ENCODE data around the gene FMN2.

Gene FMN2

GRCh38 chr1:240426051-240426450 is 334.4 kb downstream of the FMN2 start:
- TF ChIP-seq TAF1 (IDR thresholded peaks at IDR 0.05; ENCODE audit: borderline replicate concordance, insufficient read depth, low read length) (no peak), FOXP2 (optimal IDR thresholded peaks at IDR 0.05; ENCODE audit: borderline replicate concordance, extremely low read depth, extremely low read length, insufficient read depth) (no peak), SIN3A (IDR thresholded peaks at IDR 0.05; ENCODE audit: borderline replicate concordance, insufficient read depth, low read length) (no peak), REST (IDR thresholded peaks at IDR 0.05; ENCODE audit: insufficient read depth in 1 of 2, low read depth in 2 of 2, low read length in 2 of 2) (no peak), POLR2AphosphoS5 (IDR thresholded peaks at IDR 0.05; ENCODE audit: low read depth, low read length) (no peak)

GRCh38 chr1:240435996-240436566 is 344.4 kb downstream of the FMN2 start:
- TF ChIP-seq SIN3A (IDR thresholded peaks at IDR 0.05; ENCODE audit: borderline replicate concordance, insufficient read depth, low read length) (no peak), FOXP2 (optimal IDR thresholded peaks at IDR 0.05; ENCODE audit: borderline replicate concordance, extremely low read depth, extremely low read length, insufficient read depth) (no peak), POLR2AphosphoS5 (IDR thresholded peaks at IDR 0.05; ENCODE audit: low read depth, low read length) (no peak), REST (IDR thresholded peaks at IDR 0.05; ENCODE audit: insufficient read depth in 1 of 2, low read depth in 2 of 2, low read length in 2 of 2) (no peak), TAF1 (IDR thresholded peaks at IDR 0.05; ENCODE audit: borderline replicate concordance, insufficient read depth, low read length) (no peak)

- TF ChIP-seq FOXP2 (optimal IDR thresholded peaks at IDR 0.05; ENCODE audit: borderline replicate concordance, extremely low read depth, extremely low read length, insufficient read depth) (no peak), TAF1 (IDR thresholded peaks at IDR 0.05; ENCODE audit: borderline replicate concordance, insufficient read depth, low read length) (no peak), REST (IDR thresholded peaks at IDR 0.05; ENCODE audit: insufficient read depth in 1 of 2, low read depth in 2 of 2, low read length in 2 of 2) (no peak), SIN3A (IDR thresholded peaks at IDR 0.05; ENCODE audit: borderline replicate concordance, insufficient read depth, low read length) (no peak), POLR2AphosphoS5 (IDR thresholded peaks at IDR 0.05; ENCODE audit: low read depth, low read length) (no peak)
These were observed 350.0 kb downstream of the FMN2 start for GRCh38 chr1:240441669-240442068.

GRCh38 chr1:240445369-240445768 is 353.7 kb downstream of the FMN2 start:
- TF ChIP-seq SIN3A (IDR thresholded peaks at IDR 0.05; ENCODE audit: borderline replicate concordance, insufficient read depth, low read length) (no peak), TAF1 (IDR thresholded peaks at IDR 0.05; ENCODE audit: borderline replicate concordance, insufficient read depth, low read length) (no peak), POLR2AphosphoS5 (IDR thresholded peaks at IDR 0.05; ENCODE audit: low read depth, low read length) (no peak), REST (IDR thresholded peaks at IDR 0.05; ENCODE audit: insufficient read depth in 1 of 2, low read depth in 2 of 2, low read length in 2 of 2) (no peak), FOXP2 (optimal IDR thresholded peaks at IDR 0.05; ENCODE audit: borderline replicate concordance, extremely low read depth, extremely low read length, insufficient read depth) (no peak)

All from PFSK-1 (cell line).